ENCODE results near the gene UCP1. TPM values are rescaled to one million over a fixed set of nuclear protein-coding genes. Genes with fewer than 3 reads are reported as not detected.

Gene UCP1
- total RNA-seq, 2 experiments from 2014 or later, result not detected

DNA sequence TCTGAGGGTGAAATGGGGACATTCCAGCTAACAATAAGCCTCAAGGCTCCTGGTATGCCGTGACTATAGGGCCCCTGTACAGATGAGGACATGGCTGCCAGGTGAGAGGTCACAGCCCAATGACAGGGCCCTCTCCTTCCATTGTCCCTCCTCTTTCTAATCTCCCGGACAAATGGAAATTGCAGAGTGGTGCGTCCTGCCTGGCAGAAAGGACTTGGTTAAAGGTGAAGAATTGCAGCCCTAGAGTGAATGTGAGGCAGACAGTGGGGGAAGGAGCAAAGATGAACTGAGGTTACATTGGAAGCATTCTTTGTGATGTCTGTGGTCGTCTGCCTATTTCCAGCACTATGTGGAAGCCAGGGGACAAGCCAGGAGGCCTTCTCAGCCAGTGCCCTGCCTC lies 6.7 kb upstream of the UCP1 start:
- Mint-ChIP-seq H3K36me3 (ENCODE audit: low read depth) (no peaks in the 10 kb centered on the region), H3K27me3 (peaks cover 85% of the 10 kb centered on the region), H3K4me1 (ENCODE audit: low read depth) (no peaks in the 10 kb centered on the region), H3K9me3 (peaks cover 3% of the 10 kb centered on the region), H3K4me3 (no peak overlapping the region), H3K27ac (no peak overlapping the region)
- intact Hi-C loops (cut with DNase I, micrococcal nuclease), result no loop called here
- CTCF ChIA-PET, result interaction anchor here (0.5 kb wide), 1 partner anchor 289 kb away, joined by 3 read pairs; no protein-coding TSS in a partner anchor
- no peak overlapping the region for H3K27ac ChIP-seq (ENCODE audit: low read depth in 1 of 2, low read length in 2 of 2)
- TF ChIP-seq, protein P1, sequence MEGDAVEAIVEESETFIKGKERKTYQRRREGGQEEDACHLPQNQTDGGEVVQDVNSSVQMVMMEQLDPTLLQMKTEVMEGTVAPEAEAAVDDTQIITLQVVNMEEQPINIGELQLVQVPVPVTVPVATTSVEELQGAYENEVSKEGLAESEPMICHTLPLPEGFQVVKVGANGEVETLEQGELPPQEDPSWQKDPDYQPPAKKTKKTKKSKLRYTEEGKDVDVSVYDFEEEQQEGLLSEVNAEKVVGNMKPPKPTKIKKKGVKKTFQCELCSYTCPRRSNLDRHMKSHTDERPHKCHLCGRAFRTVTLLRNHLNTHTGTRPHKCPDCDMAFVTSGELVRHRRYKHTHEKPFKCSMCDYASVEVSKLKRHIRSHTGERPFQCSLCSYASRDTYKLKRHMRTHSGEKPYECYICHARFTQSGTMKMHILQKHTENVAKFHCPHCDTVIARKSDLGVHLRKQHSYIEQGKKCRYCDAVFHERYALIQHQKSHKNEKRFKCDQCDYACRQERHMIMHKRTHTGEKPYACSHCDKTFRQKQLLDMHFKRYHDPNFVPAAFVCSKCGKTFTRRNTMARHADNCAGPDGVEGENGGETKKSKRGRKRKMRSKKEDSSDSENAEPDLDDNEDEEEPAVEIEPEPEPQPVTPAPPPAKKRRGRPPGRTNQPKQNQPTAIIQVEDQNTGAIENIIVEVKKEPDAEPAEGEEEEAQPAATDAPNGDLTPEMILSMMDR (IDR thresholded peaks at IDR 0.05), result no peak
- POLR2A ChIA-PET, result no interaction called here
- no peak for DNase-seq
- ATAC-seq (ENCODE audit: poor library complexity), result no peak
- H3K4me3 ChIP-seq (ENCODE audit: low read length), result no peak overlapping the region
- H3K27me3 ChIP-seq (ENCODE audit: control insufficient read depth in 1 of 2, insufficient read depth in 2 of 2, low read length in 2 of 2), result peaks cover 37 to 47% of the 10 kb centered on the region in 2 experiments
- no peaks in the 10 kb centered on the region for H3K36me3 ChIP-seq (ENCODE audit: insufficient read depth, low read length)
- no peaks in the 10 kb centered on the region for H3K4me1 ChIP-seq (ENCODE audit: insufficient read depth, low read length)
- H3K9me3 ChIP-seq (ENCODE audit: control insufficient read depth in 1 of 2, insufficient read depth in 1 of 2, low read length in 2 of 2), result no peaks in the 10 kb centered on the region

DNA sequence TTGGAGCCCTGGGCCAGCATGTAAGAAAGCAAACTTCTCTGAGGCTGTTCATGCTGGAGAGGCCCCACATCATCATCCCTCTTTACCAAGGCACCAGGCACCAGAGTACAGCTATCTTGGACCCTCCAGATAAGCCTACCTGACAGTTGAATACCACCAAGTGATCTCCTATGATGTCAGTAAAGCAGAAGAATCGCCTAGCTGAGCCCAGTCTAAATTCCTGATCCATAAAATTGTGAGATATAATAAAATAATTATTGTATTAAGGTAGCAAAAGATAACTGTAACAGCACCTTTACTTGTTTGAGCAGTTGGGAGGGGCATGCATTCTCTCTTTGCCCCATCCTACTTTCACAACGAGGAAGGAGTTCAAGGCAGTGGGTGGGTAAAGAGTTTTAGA lies 2.9 kb upstream of the UCP1 start:
- H3K27me3 ChIP-seq (ENCODE audit: control insufficient read depth in 1 of 2, insufficient read depth in 2 of 2, low read length in 2 of 2), result peaks cover 55 to 58% of the 10 kb centered on the region in 2 experiments

DNA sequence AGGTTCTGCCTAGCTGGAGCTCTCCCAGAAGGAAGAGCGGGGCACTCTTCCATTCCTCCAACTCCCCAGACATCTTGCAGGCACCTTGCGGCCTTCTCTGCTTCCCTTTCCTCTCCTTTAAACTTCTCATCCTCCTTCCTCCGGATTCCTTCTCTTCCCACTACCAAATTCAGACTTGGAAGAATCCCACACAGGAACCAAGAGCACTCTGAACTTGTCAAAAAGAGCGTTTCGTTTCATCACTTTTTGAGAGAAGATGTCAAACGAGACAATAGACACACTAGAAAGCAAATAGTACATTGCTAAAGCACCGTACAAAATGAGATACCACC lies 512 bp upstream of the UCP1 start:
- TF ChIP-seq, protein P1 (IDR thresholded peaks at IDR 0.05), result no peak
- no peak overlapping the region for H3K27ac Mint-ChIP-seq
- ChIA-PET POLR2A (no interaction called here), CTCF (no interaction called here)
- H3K27me3 Mint-ChIP-seq, result peaks cover 68% of the 10 kb centered on the region
- peaks cover 0 to 8% of the 10 kb centered on the region in 2 experiments for H3K9me3 ChIP-seq (ENCODE audit: control insufficient read depth in 1 of 2, insufficient read depth in 1 of 2, low read length in 2 of 2)
- no peak for DNase-seq
- no peak for ATAC-seq (ENCODE audit: poor library complexity)
- peaks cover 19% of the 10 kb centered on the region for H3K4me1 ChIP-seq (ENCODE audit: insufficient read depth, low read length)
- peak overlapping the region; percentile 83 for H3K4me3 Mint-ChIP-seq
- intact Hi-C loops (cut with DNase I, micrococcal nuclease), result no loop called here
- H3K36me3 Mint-ChIP-seq (ENCODE audit: low read depth), result no peaks in the 10 kb centered on the region
- peaks cover 48 to 76% of the 10 kb centered on the region in 2 experiments for H3K27me3 ChIP-seq (ENCODE audit: control insufficient read depth in 1 of 2, insufficient read depth in 2 of 2, low read length in 2 of 2)
- peaks cover 23% of the 10 kb centered on the region for H3K4me1 Mint-ChIP-seq (ENCODE audit: low read depth)
- no peak overlapping the region for H3K4me3 ChIP-seq (ENCODE audit: low read length)
- H3K9me3 Mint-ChIP-seq, result peaks cover 3% of the 10 kb centered on the region
- H3K27ac ChIP-seq (ENCODE audit: low read depth in 1 of 2, low read length in 2 of 2), result no peak overlapping the region
- no peaks in the 10 kb centered on the region for H3K36me3 ChIP-seq (ENCODE audit: insufficient read depth, low read length)

More for the DNA sequence above, 2.9 kb upstream of the UCP1 start:
- peaks cover 23% of the 10 kb centered on the region for H3K4me1 Mint-ChIP-seq (ENCODE audit: low read depth)
- H3K27me3 Mint-ChIP-seq, result peaks cover 86% of the 10 kb centered on the region
- CTCF ChIA-PET, result no interaction called here
- H3K36me3 Mint-ChIP-seq (ENCODE audit: low read depth), result no peaks in the 10 kb centered on the region
- TF ChIP-seq, protein P1 (IDR thresholded peaks at IDR 0.05), result no peak
- intact Hi-C loops (cut with DNase I, micrococcal nuclease), result no loop called here
- peaks cover 3% of the 10 kb centered on the region for H3K9me3 Mint-ChIP-seq
- H3K4me1 ChIP-seq (ENCODE audit: insufficient read depth, low read length), result peaks cover 19% of the 10 kb centered on the region
- no peak overlapping the region for H3K4me3 ChIP-seq (ENCODE audit: low read length)
- DNase-seq, result no peak
- no peak for ATAC-seq (ENCODE audit: poor library complexity)
- H3K27ac Mint-ChIP-seq, result no peak overlapping the region
- no peak overlapping the region for H3K4me3 Mint-ChIP-seq
- no peaks in the 10 kb centered on the region for H3K36me3 ChIP-seq (ENCODE audit: insufficient read depth, low read length)
- H3K27ac ChIP-seq (ENCODE audit: low read depth in 1 of 2, low read length in 2 of 2), result no peak overlapping the region
- POLR2A ChIA-PET, result no interaction called here
- peaks cover 0 to 8% of the 10 kb centered on the region in 2 experiments for H3K9me3 ChIP-seq (ENCODE audit: control insufficient read depth in 1 of 2, insufficient read depth in 1 of 2, low read length in 2 of 2)

Data from CD4-positive, alpha-beta T cell (primary cell).